NCI-H2107 treated with DMSO at 0.1 percent for 48 hours (cell line): ENCODE results near the gene SNCB.

ENCODE experiments used
- DNase-seq: peaks from one replicate; lab custom pipeline; 2025; ENCODE audit not compliant: unreplicated experiment; lab: John Stamatoyannopoulos, UW

SNCB gene

GRCh38 chr5:176625512-176625911 is 4.8 kb downstream of the SNCB start:
- DNase-seq = no peak

GRCh38 chr5:176624938-176625337 is 5.4 kb downstream of the SNCB start:
- DNase-seq = no peak

- DNase-seq = no peak
Measured at GRCh38 chr5:176624142-176624541, 6.2 kb downstream of the SNCB start.

GRCh38 chr5:176621661-176622079 is 8.7 kb downstream of the SNCB start:
- no peak for DNase-seq

- no peak for DNase-seq
Measured at GRCh38 chr5:176620333-176620981, 9.9 kb downstream of the SNCB start.

- DNase-seq = no peak
Measured at GRCh38 chr5:176619569-176620332, 10.6 kb downstream of the SNCB start.

GRCh38 chr5:176619203-176619568 is 11.1 kb downstream of the SNCB start:
- no peak for DNase-seq

- DNase-seq = no peak
Measured at GRCh38 chr5:176618783-176619182, 11.6 kb downstream of the SNCB start.

GRCh38 chr5:176616511-176616910 is 13.8 kb downstream of the SNCB start:
- no peak for DNase-seq

- no peak for DNase-seq
Measured at GRCh38 chr5:176614805-176615478, 15.4 kb downstream of the SNCB start.

GRCh38 chr5:176612855-176613254 is 17.5 kb downstream of the SNCB start:
- no peak for DNase-seq

- DNase-seq = no peak
Measured at GRCh38 chr5:176612008-176612407, 18.3 kb downstream of the SNCB start.

- no peak for DNase-seq
Measured at GRCh38 chr5:176611435-176611834, 18.9 kb downstream of the SNCB start.

GRCh38 chr5:176610435-176610773 is 19.9 kb downstream of the SNCB start:
- no peak for DNase-seq

GRCh38 chr5:176609724-176610434 is 20.5 kb downstream of the SNCB start, which contains the start of gene GPRIN1:
Gene GPRIN1, minus strand, starts transcription at chr5:176610156. Its CDS starts 10,322 bp downstream, at chr5:176599834.
- DNase-seq = peak; percentile 11

- DNase-seq = no peak
Measured at GRCh38 chr5:176608937-176609723, 21.2 kb downstream of the SNCB start.

- DNase-seq = no peak
Measured at GRCh38 chr5:176608142-176608705, 22.1 kb downstream of the SNCB start.

- DNase-seq = no peak
Measured at GRCh38 chr5:176606875-176607274, 23.5 kb downstream of the SNCB start.

GRCh38 chr5:176606032-176606431 is 24.3 kb downstream of the SNCB start:
- no peak for DNase-seq

GRCh38 chr5:176603091-176603490 is 27.2 kb downstream of the SNCB start:
- DNase-seq = no peak
